ENCODE results near the gene NAPB. TPM values are rescaled to one million over a fixed set of nuclear protein-coding genes. Genes with fewer than 3 reads are reported as not detected.
"Not testable (repeated sequence)": the region's sequence is repeated elsewhere in the genome, so short reads cannot be mapped to it uniquely, and the experiment has no call there.

NAPB gene
- total RNA-seq = 1 to 10 TPM; 2.3 to 6.3 (median 3.9) TPM
- polyA plus RNA-seq = 10 to 100 TPM in 1 of 2 donors, 1 to 10 TPM in 1; 4.2 to 11.7 TPM

- DNase-seq (peak; percentile 91 to 98 (median 94)), ATAC-seq (peak; percentile 99 to 100 (median 100)), FAIRE-seq (no peak)
- intact Hi-C loops (cut with DNase I) = no loop called here
- no peaks in the 10 kb centered on the region for H3K36me3 ChIP-seq
- peak; percentile 51 to 71 (median 60) for TF ChIP-seq CTCF (IDR thresholded peaks at IDR 0.05)
- WGBS, 2 donors = 0% methylated on average over 51 to 64 of the region's 64 CpGs
- peaks cover 0 to 4% (median 0%) of the 10 kb centered on the region in 4 donors for H3K27me3 ChIP-seq
- H3K4me3 ChIP-seq = peak within 1 kb of the TSS; percentile 76 to 88 (median 86)
- no peaks in the 10 kb centered on the region for H3K9me3 ChIP-seq
- peaks cover 0 to 8% (median 0%) of the 10 kb centered on the region in 3 donors for H3K4me1 ChIP-seq
- peak within 1 kb of the TSS; percentile 59 to 77 (median 68) for H3K27ac ChIP-seq
These were observed at the start of gene NAPB for GRCh38 chr20:23420943-23421931. Gene NAPB (minus strand): TSS chr20:23421488. CDS start chr20:23421402, 86 bp downstream.

- FAIRE-seq; H3K4me3 ChIP-seq; DNase-seq; H3K27me3 ChIP-seq; intact Hi-C loops (cut with DNase I); H3K4me1 ChIP-seq; H3K27ac ChIP-seq; H3K36me3 ChIP-seq; H3K9me3 ChIP-seq; ATAC-seq: not testable (repeated sequence)
- WGBS, 2 donors = 52 to 77% methylated on average over 3 of the region's 3 CpGs
These were observed 45.7 kb upstream of the NAPB start for GRCh38 chr20:23466961-23467360.

- FAIRE-seq (no peak), DNase-seq (no peak), ATAC-seq (no peak)
- intact Hi-C loops (cut with DNase I) = no loop called here
- WGBS, 2 donors = 45 to 84% methylated on average over 1 of the region's 1 CpG
- Histone ChIP-seq H3K4me1 (no peaks in the 10 kb centered on the region), H3K4me3 (no peak overlapping the region), H3K27ac (no peak overlapping the region), H3K36me3 (no peaks in the 10 kb centered on the region), H3K9me3 (no peaks in the 10 kb centered on the region), H3K27me3 (no peaks in the 10 kb centered on the region)
- no peak for TF ChIP-seq CTCF (IDR thresholded peaks at IDR 0.05)
These were observed 39.9 kb upstream of the NAPB start for GRCh38 chr20:23461180-23461579.

- H3K4me3 ChIP-seq = no peak overlapping the region
- no peak for TF ChIP-seq CTCF (IDR thresholded peaks at IDR 0.05)
- no peak for DNase-seq
- H3K27ac ChIP-seq = no peak overlapping the region
- H3K4me1 ChIP-seq = no peaks in the 10 kb centered on the region
- no peaks in the 10 kb centered on the region for H3K9me3 ChIP-seq
- no peak for FAIRE-seq
- intact Hi-C loops (cut with DNase I) = no loop called here
- 68 to 70% methylated on average over 3 of the region's 3 CpGs for WGBS, 2 donors
- ATAC-seq = peak in 2 of 4 donors; percentile 38 to 49
- H3K36me3 ChIP-seq = no peaks in the 10 kb centered on the region
- H3K27me3 ChIP-seq = no peaks in the 10 kb centered on the region
These were observed 38.3 kb upstream of the NAPB start for GRCh38 chr20:23459461-23460150.

- ATAC-seq = no peak
- no peak for TF ChIP-seq CTCF (IDR thresholded peaks at IDR 0.05)
These were observed 35.6 kb upstream of the NAPB start for GRCh38 chr20:23456873-23457272.

More at GRCh38 chr20:23456873-23457272, 35.6 kb upstream of the NAPB start:
- 73 to 80% methylated on average over 7 of the region's 7 CpGs for WGBS, 2 donors
- Histone ChIP-seq H3K27me3 (no peaks in the 10 kb centered on the region), H3K4me3 (no peak overlapping the region), H3K4me1 (no peaks in the 10 kb centered on the region), H3K27ac (no peak overlapping the region), H3K9me3 (no peaks in the 10 kb centered on the region), H3K36me3 (no peaks in the 10 kb centered on the region)
- FAIRE-seq = no peak
- no peak for DNase-seq
- intact Hi-C loops (cut with DNase I) = no loop called here
